GM23248 (cell line): ENCODE data around the gene RRP36. TPM values are rescaled to one million over a fixed set of nuclear protein-coding genes. Genes with fewer than 3 reads are reported as not detected.

Source experiments
- DNase-seq: peaks from one replicate; pipeline ENCODE4 v3.0.0-alpha.2; 2015
- H2AFZ ChIP-seq: fragments of 200-600 bp; sonication (generic); 2 replicates; pipeline ENCODE4 v1.6.1; 2016; ENCODE audit warnings: antibody characterized with exemption
- H3F3A ChIP-seq: fragments of 200-600 bp; sonication (generic); 2 replicates; pipeline ENCODE4 v1.6.1; 2016; ENCODE audit warnings: mild to moderate bottlenecking, antibody characterized with exemption, mixed run types; ENCODE audit not compliant: insufficient read depth
- H3K27ac ChIP-seq: fragments of 200-600 bp; sonication (generic); 2 replicates; pipeline ENCODE4 v1.5.1; 2016; ENCODE audit warnings: mild to moderate bottlenecking
- H3K27me3 ChIP-seq: fragments of 200-600 bp; sonication (generic); replicated peaks from 2 replicates; pipeline ENCODE4 v1.6.1; 2016; ENCODE audit warnings: mild to moderate bottlenecking; ENCODE audit not compliant: insufficient read depth
- H3K36me3 ChIP-seq: fragments of 200-600 bp; sonication (generic); 2 replicates; pipeline ENCODE4 v1.6.1; 2016; ENCODE audit warnings: low read depth, mild to moderate bottlenecking
- H3K4me1 ChIP-seq: fragments of 200-600 bp; sonication (generic); 2 replicates; pipeline ENCODE4 v1.6.1; 2016; ENCODE audit warnings: mild to moderate bottlenecking; ENCODE audit not compliant: insufficient read depth
- H3K4me2 ChIP-seq: fragments of 200-600 bp; sonication (generic); one replicate; pipeline ENCODE4 v1.6.1; 2016; ENCODE audit warnings: mild to moderate bottlenecking; ENCODE audit not compliant: unreplicated experiment
- H3K4me3 ChIP-seq: fragments of 200-600 bp; sonication (generic); 2 replicates; pipeline ENCODE4 v1.5.1; 2016; ENCODE audit warnings: mild to moderate bottlenecking
- H3K79me2 ChIP-seq: fragments of 200-600 bp; sonication (generic); 2 replicates; pipeline ENCODE4 v1.6.1; 2016; ENCODE audit warnings: mild to moderate bottlenecking; ENCODE audit not compliant: insufficient read depth
- H3K9ac ChIP-seq: fragments of 200-600 bp; sonication (generic); 2 replicates; pipeline ENCODE4 v1.6.1; 2016; ENCODE audit warnings: mild to moderate bottlenecking
- H3K9me2 ChIP-seq: fragments of 200-600 bp; sonication (generic); 2 replicates; pipeline ENCODE4 v1.6.1; 2016; ENCODE audit warnings: mixed run types, mild to moderate bottlenecking, moderate library complexity; ENCODE audit not compliant: insufficient read depth
- H3K9me3 ChIP-seq: fragments of 200-600 bp; sonication (generic); one replicate; pipeline ENCODE4 v1.6.1; 2017; ENCODE audit warnings: low read depth
- H4K20me1 ChIP-seq: fragments of 200-600 bp; sonication (generic); 2 replicates; pipeline ENCODE4 v1.6.0; 2016; ENCODE audit not compliant: insufficient read depth
- EZH2 ChIP-seq: fragments of 200-600 bp; sonication (generic); IDR thresholded peaks from 2 replicates; pipeline ENCODE4 v1.6.1; 2018; ENCODE audit warnings: antibody characterized with exemption, mild to moderate bottlenecking; ENCODE audit not compliant: insufficient read depth, poor library complexity, severe bottlenecking
- EZH2phosphoT487 ChIP-seq: fragments of 200-600 bp; sonication (generic); IDR thresholded peaks from 2 replicates; pipeline ENCODE4 v1.6.1; 2018; ENCODE audit warnings: antibody characterized with exemption, moderate library complexity, mild to moderate bottlenecking, low read depth; ENCODE audit not compliant: insufficient read depth
- WGBS, 2 experiments: methylation state at CpG; one replicate each; pipeline ENCODE4 v1.1.6; 2015 to 2017; ENCODE audit warnings: low lambda C conversion rate in 2 of 2, low coverage in 1 of 2; ENCODE audit errors: missing lambda C conversion rate in 2 of 2; 5-methylcytosine and 5-hydroxymethylcytosine counted together
- in situ Hi-C: fragments of 300-500 bp; cut with MboI; formaldehyde crosslinking; loops from 2 replicates; pipeline ENCODE4 v1.15.0; 2020
- polyA plus RNA-seq: library from polyadenylated mRNA; unstranded; fragments of >200 nt; fragmentation: Nextera tagmentation; extraction: Ambion mirVana; gene quantifications from 2 replicates; pipeline ENCODE4 v1.2.1, GENCODE V29; 2016
- total RNA-seq: library from RNA; depleted of rRNA; stranded (reverse); fragments of >200 nt; shearing (Covaris generic); gene quantifications from 2 replicates; pipeline ENCODE4 v1.2.3, GENCODE V29; 2014; rRNA removed

RRP36 gene
- total RNA-seq (45.0 and 58.3 TPM in 2 replicates), polyA plus RNA-seq (71.6 and 74.3 TPM in 2 replicates)

GRCh38 chr6:43021270-43022047 lies at the start of gene RRP36:
RRP36 (plus strand) TSS chr6:43021623; CDS start chr6:43021655, 32 bp downstream.
- in situ Hi-C loops: no loop called here
- Histone ChIP-seq H3K9me2 (no peaks in the 10 kb centered on the region), H3K27me3 (no peaks in the 10 kb centered on the region), H3K9ac (peak within 1 kb of the TSS; percentile 85), H4K20me1 (no peaks in the 10 kb centered on the region; the same call in 1 of the 2 replicates), H3K4me1 (peaks cover 11% of the 10 kb centered on the region), H3K9me3 (no peaks in the 10 kb centered on the region), H3K4me3 (peak within 1 kb of the TSS; percentile 80), H2AFZ (peak within 1 kb of the TSS; percentile 85), H3K79me2 (peaks cover 74% of the 10 kb centered on the region), H3F3A (peaks cover 49% of the 10 kb centered on the region), H3K4me2 (peak within 1 kb of the TSS; percentile 90), H3K36me3 (peaks cover 39% of the 10 kb centered on the region), H3K27ac (peak within 1 kb of the TSS; percentile 68)
- 1 to 4% methylated on average over 34 to 56 of the region's 56 CpGs for WGBS, 2 experiments
- TF ChIP-seq EZH2: no peak
- no peak for TF ChIP-seq EZH2phosphoT487
- DNase-seq: peak; percentile 94

GRCh38 chr6:42971746-42972327 lies 49.6 kb upstream of the RRP36 start:
- H3K9me3 ChIP-seq: no peaks in the 10 kb centered on the region

GRCh38 chr6:42973926-42974325 lies 47.5 kb upstream of the RRP36 start:
- H3K9me3 ChIP-seq: no peaks in the 10 kb centered on the region
- H3K4me3 ChIP-seq: no peak overlapping the region
- H3F3A ChIP-seq: peaks cover 19% of the 10 kb centered on the region
- peaks cover 21% of the 10 kb centered on the region for H3K4me1 ChIP-seq
- in situ Hi-C loops: no loop called here
- no peaks in the 10 kb centered on the region for H3K9me2 ChIP-seq
- no peaks in the 10 kb centered on the region; the same call in none of the 2 replicates for H4K20me1 ChIP-seq
- no peaks in the 10 kb centered on the region; the same call in 1 of the 2 replicates for H3K36me3 ChIP-seq
- TF ChIP-seq EZH2 (no peak), EZH2phosphoT487 (no peak)
- H3K9ac ChIP-seq: no peak overlapping the region
- H3K79me2 ChIP-seq: peaks cover 42% of the 10 kb centered on the region
- no peak overlapping the region for H3K27ac ChIP-seq
- H3K4me2 ChIP-seq: no peak overlapping the region
- H3K27me3 ChIP-seq: no peaks in the 10 kb centered on the region
- WGBS, 2 experiments: 73 to 81% methylated on average over 3 of the region's 3 CpGs
- H2AFZ ChIP-seq: no peak overlapping the region
- no peak for DNase-seq

More at GRCh38 chr6:42971746-42972327, 49.6 kb upstream of the RRP36 start:
- Histone ChIP-seq H3K4me2 (no peak overlapping the region), H2AFZ (no peak overlapping the region), H3K9ac (no peak overlapping the region), H3K36me3 (no peaks in the 10 kb centered on the region; the same call in 1 of the 2 replicates), H3K27me3 (no peaks in the 10 kb centered on the region), H3K4me3 (no peak overlapping the region), H3K79me2 (peaks cover 22% of the 10 kb centered on the region), H3K4me1 (peaks cover 10% of the 10 kb centered on the region; the same call in 1 of the 2 replicates), H3K9me2 (no peaks in the 10 kb centered on the region), H3K27ac (no peak overlapping the region), H3F3A (peaks cover 13% of the 10 kb centered on the region), H4K20me1 (no peaks in the 10 kb centered on the region; the same call in 1 of the 2 replicates)
- DNase-seq: no peak
- TF ChIP-seq EZH2phosphoT487 (no peak), EZH2 (no peak)
- in situ Hi-C loops: no loop called here
- WGBS, 2 experiments: 76 to 82% methylated on average over 3 of the region's 3 CpGs

GRCh38 chr6:42974919-42975505 lies 46.4 kb upstream of the RRP36 start:
- Histone ChIP-seq H3K9me3 (no peaks in the 10 kb centered on the region), H3K9me2 (no peaks in the 10 kb centered on the region), H3K27ac (no peak overlapping the region), H3F3A (peaks cover 21% of the 10 kb centered on the region), H3K36me3 (no peaks in the 10 kb centered on the region; the same call in 1 of the 2 replicates), H2AFZ (no peak overlapping the region), H3K4me2 (no peak overlapping the region), H4K20me1 (no peaks in the 10 kb centered on the region; the same call in none of the 2 replicates), H3K4me3 (no peak overlapping the region), H3K4me1 (peaks cover 27% of the 10 kb centered on the region), H3K79me2 (peaks cover 42% of the 10 kb centered on the region), H3K27me3 (no peaks in the 10 kb centered on the region), H3K9ac (no peak overlapping the region)
- WGBS, 2 experiments: 89 to 90% methylated on average over 5 of the region's 5 CpGs
- DNase-seq: no peak
- in situ Hi-C loops: no loop called here
- TF ChIP-seq EZH2 (no peak), EZH2phosphoT487 (no peak)
